ENCODE data around the gene KCTD17.

- no peak for TF ChIP-seq YY1 (IDR thresholded peaks at IDR 0.05; ENCODE audit: low read depth)
- no peak for TF ChIP-seq EP300 (IDR thresholded peaks at IDR 0.05; ENCODE audit: borderline replicate concordance)
- no peak for TF ChIP-seq MAX (IDR thresholded peaks at IDR 0.05)
- TF ChIP-seq NFIC (IDR thresholded peaks at IDR 0.05), result no peak
- no peak for TF ChIP-seq EGR1 (IDR thresholded peaks at IDR 0.05)
- TF ChIP-seq CEBPB (IDR thresholded peaks at IDR 0.05), result no peak
- TF ChIP-seq REST (IDR thresholded peaks at IDR 0.05; ENCODE audit: low read depth), result no peak
- TF ChIP-seq, protein P1, sequence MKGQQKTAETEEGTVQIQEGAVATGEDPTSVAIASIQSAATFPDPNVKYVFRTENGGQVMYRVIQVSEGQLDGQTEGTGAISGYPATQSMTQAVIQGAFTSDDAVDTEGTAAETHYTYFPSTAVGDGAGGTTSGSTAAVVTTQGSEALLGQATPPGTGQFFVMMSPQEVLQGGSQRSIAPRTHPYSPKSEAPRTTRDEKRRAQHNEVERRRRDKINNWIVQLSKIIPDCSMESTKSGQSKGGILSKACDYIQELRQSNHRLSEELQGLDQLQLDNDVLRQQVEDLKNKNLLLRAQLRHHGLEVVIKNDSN (IDR thresholded peaks at IDR 0.05), result no peak
- no peak for TF ChIP-seq RAD21 (IDR thresholded peaks at IDR 0.05; ENCODE audit: low read depth)
- TF ChIP-seq ZBTB7A (IDR thresholded peaks at IDR 0.05; ENCODE audit: low read depth), result no peak
- TF ChIP-seq CREB1 (IDR thresholded peaks at IDR 0.05; ENCODE audit: low read depth), result no peak
- no peak for TF ChIP-seq TAF1 (IDR thresholded peaks at IDR 0.05; ENCODE audit: low read depth)
Observed at GRCh38 chr22:37021710-37022482, 29.6 kb upstream of the KCTD17 start.

All from Ishikawa (cell line).